SU-DHL-6 (cell line): ENCODE data around the gene CYP19A1.

ENCODE experiments used
- EZH2phosphoT487 ChIP-seq: fragments of 200-600 bp; sonication (generic), shearing (Covaris generic); conservative IDR thresholded peaks from 2 replicates; pipeline ENCODE4 v1.6.1; 2018; ENCODE audit warnings: mild to moderate bottlenecking, antibody characterized with exemption, low read length, moderate library complexity, mixed read lengths
- TF ChIP-seq, protein P1 (sequence below): fragments of 200-600 bp; sonication (generic); IDR thresholded peaks from one replicate; pipeline ENCODE4 v1.5.1; 2017; ENCODE audit warnings: antibody characterized with exemption, mild to moderate bottlenecking, low read length, moderate library complexity; ENCODE audit not compliant: insufficient read depth, poor library complexity, severe bottlenecking

DNA sequence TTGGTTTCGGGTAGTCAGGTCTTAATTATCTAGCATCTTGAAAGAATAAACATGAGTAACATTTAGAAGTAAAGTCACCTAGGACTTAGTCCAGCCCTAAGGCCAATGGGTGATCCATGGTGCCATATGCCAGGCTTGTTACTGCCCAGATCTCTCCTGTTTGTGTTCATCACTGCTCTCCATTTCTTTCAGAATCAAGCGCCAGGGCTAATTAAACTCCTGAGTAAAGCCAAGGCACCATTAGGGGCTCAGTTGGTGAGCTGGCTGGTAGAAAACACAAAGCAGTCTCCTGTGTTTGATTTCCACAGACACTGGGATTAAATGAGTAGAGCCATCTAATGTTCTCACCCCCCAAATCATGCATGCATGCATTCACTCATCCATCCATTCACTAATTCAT is 11.3 kb downstream of the CYP19A1 start:
- TF ChIP-seq, protein P1, sequence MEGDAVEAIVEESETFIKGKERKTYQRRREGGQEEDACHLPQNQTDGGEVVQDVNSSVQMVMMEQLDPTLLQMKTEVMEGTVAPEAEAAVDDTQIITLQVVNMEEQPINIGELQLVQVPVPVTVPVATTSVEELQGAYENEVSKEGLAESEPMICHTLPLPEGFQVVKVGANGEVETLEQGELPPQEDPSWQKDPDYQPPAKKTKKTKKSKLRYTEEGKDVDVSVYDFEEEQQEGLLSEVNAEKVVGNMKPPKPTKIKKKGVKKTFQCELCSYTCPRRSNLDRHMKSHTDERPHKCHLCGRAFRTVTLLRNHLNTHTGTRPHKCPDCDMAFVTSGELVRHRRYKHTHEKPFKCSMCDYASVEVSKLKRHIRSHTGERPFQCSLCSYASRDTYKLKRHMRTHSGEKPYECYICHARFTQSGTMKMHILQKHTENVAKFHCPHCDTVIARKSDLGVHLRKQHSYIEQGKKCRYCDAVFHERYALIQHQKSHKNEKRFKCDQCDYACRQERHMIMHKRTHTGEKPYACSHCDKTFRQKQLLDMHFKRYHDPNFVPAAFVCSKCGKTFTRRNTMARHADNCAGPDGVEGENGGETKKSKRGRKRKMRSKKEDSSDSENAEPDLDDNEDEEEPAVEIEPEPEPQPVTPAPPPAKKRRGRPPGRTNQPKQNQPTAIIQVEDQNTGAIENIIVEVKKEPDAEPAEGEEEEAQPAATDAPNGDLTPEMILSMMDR: no peak
- no peak for TF ChIP-seq EZH2phosphoT487
